ENCODE results near the gene RAB3D.

DNA sequence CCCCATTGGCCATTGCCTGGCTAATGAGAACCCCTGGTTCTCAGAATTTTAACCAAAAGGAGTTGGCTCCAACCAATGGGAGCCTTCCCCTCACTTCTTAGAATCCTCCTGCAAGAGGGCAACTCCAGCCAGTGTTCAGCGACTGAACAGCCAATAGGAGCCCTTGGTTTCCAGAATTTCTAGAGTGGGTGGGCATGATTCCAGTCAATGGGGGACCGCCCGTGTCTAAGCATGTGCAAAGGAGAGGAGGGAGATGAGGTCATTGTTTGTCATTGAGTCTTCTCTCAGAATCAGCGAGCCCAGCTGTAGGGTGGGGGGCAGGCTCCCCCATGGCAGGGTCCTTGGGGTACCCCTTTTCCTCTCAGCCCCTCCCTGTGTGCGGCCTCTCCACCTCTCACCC is 25.5 kb upstream of the RAB3D start:
- TF ChIP-seq SUZ12 (IDR thresholded peaks at IDR 0.05; ENCODE audit: extremely low read depth, insufficient read depth, insufficient read length) (no peak), YY1 (IDR thresholded peaks at IDR 0.05; ENCODE audit: insufficient read depth, insufficient read length) (no peak)

Data from NT2/D1 (cell line).